ENCODE results near the gene CRELD1.

The CRELD1 gene

GRCh38 chr3:9906480-9906879 lies 27.2 kb upstream of the CRELD1 start:
- DNase-seq (ENCODE audit: low spot score): no peak

- no peak for DNase-seq (ENCODE audit: low spot score)
Observed at GRCh38 chr3:9908286-9908685, 25.3 kb upstream of the CRELD1 start.

GRCh38 chr3:9909221-9910013 lies 24.2 kb upstream of the CRELD1 start:
- no peak for DNase-seq (ENCODE audit: low spot score)

DNA sequence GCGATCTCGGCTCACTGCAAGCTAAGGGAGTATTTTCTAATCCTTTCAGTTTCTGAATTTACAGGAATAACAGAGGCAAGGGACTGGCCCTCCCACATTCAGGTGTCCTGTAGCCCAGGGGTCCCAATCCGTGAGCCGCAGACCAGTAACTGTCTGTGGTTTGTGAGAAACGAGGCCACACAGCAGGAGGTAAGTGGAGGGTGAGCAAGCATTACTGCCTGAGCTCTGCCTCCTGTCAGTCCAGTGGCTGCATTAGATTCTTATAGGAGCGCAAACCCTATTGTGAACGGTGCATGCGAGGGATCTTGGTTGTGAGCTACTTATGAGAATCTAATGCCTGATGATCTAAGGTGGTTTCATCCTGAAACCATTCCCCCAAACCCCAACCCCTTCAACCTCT lies 21.8 kb upstream of the CRELD1 start:
- DNase-seq (ENCODE audit: low spot score): no peak

GRCh38 chr3:9912294-9912935 lies 21.2 kb upstream of the CRELD1 start:
- no peak for DNase-seq (ENCODE audit: low spot score)

DNA sequence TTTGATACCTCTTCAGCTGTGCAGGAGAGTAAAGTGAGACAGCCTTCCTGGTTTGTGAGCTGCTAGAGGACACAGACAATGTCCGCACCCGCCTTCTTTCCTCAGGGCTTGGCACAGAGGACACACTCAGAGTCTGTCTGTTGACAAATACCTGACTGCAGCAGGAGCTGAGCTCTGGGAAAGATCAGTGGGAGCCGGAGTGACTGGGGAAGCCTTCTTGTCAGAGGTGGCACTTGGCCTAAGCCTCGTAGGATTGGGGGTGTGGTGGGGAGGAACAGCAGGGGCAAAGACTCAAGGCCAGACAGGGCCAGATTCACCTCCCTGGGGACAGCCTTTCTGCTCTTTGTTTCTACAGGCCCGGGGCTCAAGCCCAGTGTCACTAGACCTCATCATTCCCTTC lies 20.0 kb upstream of the CRELD1 start:
- DNase-seq (ENCODE audit: low spot score): no peak

- no peak for DNase-seq (ENCODE audit: low spot score)
Observed at GRCh38 chr3:9914011-9914410, 19.6 kb upstream of the CRELD1 start.

DNA sequence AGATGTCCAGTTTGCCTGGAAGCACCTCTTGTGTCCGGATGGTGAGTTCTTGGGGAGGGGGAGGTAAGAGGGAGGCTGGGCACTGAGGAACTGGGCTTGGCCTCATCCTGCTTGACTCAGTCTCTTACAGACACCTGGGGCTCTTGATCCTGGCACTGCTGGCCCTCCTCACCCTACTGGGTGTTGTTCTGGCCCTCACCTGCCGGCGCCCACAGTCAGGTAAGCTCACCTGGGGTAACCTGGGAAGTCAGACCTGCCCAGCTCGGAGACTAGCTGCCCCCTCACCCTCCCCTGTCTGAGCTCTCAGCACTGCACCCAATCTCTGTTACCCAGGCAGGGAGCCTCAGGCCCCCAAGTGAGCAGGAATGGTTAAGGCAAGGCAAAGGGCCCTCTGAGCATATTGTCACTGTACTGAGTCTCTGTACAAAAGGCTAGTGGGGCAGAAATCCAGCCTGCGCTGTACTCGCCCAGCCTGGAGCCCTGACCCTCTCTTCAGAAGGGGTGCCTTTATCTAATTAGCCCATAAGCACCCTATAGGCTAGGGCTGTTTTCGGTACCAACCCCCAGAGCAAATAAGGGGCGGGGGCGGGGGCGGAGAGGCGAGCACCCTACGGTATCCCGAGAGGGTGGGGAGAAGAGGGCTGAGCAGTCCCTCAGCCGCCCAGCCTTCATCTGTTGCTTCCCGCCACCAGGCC lies 18.9 kb upstream of the CRELD1 start:
- DNase-seq (ENCODE audit: low spot score): no peak

DNA sequence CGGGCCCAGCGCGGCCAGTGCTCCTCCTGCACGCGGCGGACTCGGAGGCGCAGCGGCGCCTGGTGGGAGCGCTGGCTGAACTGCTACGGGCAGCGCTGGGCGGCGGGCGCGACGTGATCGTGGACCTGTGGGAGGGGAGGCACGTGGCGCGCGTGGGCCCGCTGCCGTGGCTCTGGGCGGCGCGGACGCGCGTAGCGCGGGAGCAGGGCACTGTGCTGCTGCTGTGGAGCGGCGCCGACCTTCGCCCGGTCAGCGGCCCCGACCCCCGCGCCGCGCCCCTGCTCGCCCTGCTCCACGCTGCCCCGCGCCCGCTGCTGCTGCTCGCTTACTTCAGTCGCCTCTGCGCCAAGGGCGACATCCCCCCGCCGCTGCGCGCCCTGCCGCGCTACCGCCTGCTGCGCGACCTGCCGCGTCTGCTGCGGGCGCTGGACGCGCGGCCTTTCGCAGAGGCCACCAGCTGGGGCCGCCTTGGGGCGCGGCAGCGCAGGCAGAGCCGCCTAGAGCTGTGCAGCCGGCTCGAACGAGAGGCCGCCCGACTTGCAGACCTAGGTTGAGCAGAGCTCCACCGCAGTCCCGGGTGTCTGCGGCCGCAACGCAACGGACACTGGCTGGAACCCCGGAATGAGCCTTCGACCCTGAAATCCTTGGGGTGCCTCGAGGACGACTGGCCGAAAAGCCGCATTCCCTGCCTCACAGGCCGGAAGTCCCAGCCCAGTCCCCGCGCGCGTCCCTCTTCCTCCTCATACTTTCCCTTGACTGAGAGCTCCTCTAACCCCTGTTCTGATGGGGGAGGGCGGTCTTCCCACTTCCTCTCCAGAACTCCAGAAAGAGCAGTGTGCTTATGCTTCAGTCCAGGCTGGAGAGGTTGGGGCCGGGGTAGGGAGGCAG lies 18.1 kb upstream of the CRELD1 start:
- DNase-seq (ENCODE audit: low spot score): peak; percentile 85

- DNase-seq (ENCODE audit: low spot score): no peak
Observed at GRCh38 chr3:9916346-9916733, 17.3 kb upstream of the CRELD1 start.

DNA sequence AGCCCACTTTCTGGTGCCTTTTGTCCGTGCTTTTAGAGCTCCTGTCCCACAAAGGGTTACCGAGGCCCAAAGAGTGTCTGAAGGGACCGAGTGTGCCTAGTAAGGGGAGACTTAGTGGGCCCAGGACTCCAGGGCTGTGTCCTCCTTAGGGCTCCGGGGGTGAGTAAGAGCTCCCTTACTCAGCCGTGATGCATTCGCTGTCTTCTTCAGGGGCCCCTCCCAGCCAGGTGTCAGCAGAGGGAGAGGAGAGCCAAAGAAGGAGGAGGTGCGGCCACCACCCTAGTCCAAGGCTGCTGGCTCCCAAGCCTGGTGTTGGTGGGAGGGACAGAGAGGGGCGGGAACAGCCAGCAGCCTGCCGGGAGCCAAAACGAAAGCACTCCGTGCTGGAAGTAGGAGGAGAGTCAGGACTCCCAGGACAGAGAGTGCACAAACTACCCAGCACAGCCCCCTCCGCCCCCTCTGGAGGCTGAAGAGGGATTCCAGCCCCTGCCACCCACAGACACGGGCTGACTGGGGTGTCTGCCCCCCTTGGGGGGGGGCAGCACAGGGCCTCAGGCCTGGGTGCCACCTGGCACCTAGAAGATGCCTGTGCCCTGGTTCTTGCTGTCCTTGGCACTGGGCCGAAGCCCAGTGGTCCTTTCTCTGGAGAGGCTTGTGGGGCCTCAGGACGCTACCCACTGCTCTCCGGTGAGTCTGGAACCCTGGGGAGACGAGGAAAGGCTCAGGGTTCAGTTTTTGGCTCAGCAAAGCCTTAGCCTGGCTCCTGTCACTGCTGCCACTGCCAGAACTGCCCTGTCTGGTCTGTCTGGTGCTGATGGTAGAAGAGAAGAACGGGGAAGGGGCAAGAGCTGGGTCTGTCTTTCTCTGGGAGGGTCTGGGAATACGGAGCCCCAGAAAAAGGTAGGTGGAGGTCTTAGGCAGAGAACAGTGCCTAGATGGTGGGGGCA lies 16.6 kb upstream of the CRELD1 start, which contains the start of gene IL17RC:
IL17RC (plus strand) TSS at position 365 of the 947 bp plus-strand sequence; CDS start at position 583, 218 bp downstream.
- DNase-seq (ENCODE audit: low spot score): peak; percentile 94

DNA sequence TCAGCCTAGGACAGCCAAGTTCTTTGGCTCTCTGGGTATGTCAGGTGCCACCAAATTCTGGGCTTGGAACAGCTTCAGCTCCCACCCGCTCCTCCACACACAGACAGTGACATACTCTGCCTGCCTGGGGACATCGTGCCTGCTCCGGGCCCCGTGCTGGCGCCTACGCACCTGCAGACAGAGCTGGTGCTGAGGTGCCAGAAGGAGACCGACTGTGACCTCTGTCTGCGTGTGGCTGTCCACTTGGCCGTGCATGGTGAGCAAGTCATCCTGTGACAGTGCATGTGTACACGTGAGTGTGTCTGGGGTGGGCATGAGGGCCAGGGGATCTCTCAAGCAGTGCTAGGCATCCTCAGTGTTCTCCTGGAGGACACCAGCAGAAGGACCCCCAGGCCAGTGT lies 15.8 kb upstream of the CRELD1 start:
- DNase-seq (ENCODE audit: low spot score): no peak

GRCh38 chr3:9918261-9919038 lies 15.2 kb upstream of the CRELD1 start:
- no peak for DNase-seq (ENCODE audit: low spot score)

- DNase-seq (ENCODE audit: low spot score): no peak
Observed at GRCh38 chr3:9928158-9928557, 5.5 kb upstream of the CRELD1 start.

- DNase-seq (ENCODE audit: low spot score): no peak
Observed at GRCh38 chr3:9930804-9931418, 2.7 kb upstream of the CRELD1 start.

DNA sequence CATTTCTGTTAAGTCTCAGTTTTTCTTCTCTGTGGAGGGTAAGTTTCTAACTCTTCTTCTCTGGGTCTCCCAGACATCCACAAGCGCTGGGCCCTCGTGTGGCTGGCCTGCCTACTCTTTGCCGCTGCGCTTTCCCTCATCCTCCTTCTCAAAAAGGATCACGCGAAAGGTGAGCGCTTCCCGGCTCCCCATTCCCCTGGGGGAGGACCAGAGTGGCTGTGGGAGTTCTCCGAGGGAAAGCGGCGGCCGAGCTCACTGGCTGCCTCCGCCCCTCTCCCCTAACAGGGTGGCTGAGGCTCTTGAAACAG lies 1.1 kb upstream of the CRELD1 start:
- DNase-seq (ENCODE audit: low spot score): no peak

DNA sequence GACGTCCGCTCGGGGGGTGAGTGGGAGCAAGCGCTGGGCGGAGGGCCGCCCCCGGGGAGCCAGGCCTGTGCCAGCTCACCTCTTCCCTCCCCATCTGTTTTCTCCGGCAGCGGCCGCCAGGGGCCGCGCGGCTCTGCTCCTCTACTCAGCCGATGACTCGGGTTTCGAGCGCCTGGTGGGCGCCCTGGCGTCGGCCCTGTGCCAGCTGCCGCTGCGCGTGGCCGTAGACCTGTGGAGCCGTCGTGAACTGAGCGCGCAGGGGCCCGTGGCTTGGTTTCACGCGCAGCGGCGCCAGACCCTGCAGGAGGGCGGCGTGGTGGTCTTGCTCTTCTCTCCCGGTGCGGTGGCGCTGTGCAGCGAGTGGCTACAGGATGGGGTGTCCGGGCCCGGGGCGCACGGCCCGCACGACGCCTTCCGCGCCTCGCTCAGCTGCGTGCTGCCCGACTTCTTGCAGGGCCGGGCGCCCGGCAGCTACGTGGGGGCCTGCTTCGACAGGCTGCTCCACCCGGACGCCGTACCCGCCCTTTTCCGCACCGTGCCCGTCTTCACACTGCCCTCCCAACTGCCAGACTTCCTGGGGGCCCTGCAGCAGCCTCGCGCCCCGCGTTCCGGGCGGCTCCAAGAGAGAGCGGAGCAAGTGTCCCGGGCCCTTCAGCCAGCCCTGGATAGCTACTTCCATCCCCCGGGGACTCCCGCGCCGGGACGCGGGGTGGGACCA lies 632 bp upstream of the CRELD1 start:
- DNase-seq (ENCODE audit: low spot score): peak; percentile 87

GRCh38 chr3:9934235-9934621 lies 594 bp downstream of the CRELD1 start:
- DNase-seq (ENCODE audit: low spot score): no peak

DNA sequence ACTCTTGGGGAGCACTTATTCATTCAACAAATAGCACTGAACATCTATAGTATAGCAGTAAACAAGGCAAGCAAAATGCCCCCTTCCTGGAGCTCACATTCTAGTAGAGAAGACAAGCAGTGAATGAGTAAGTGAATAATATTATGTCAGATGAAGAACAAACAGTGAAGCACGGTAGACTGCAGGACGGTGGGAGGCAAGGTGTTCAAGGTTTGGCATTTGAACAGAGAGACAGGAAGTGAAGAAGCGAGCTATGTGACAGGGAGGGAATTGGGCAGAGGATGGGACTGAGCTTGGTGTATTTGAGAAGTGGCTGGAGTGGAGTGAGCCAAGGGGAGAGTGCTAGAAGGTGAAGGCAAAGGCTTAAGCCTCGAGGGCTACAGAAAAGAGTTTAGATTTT lies 1.4 kb downstream of the CRELD1 start:
- DNase-seq (ENCODE audit: low spot score): no peak

All from left forelimb (tissue), 1 donor.